H9 (cell line): ENCODE data around the gene BRD8. TPM values are rescaled to one million over a fixed set of nuclear protein-coding genes. Genes with fewer than 3 reads are reported as not detected.

ENCODE experiments used
- DNase-seq: peaks from one replicate; pipeline ENCODE4 v3.0.0-alpha.2; 2017
- H2AFZ ChIP-seq: one replicate; pipeline ENCODE4 v1.6.1; 2013; ENCODE audit warnings: mild to moderate bottlenecking, low read length, control low read depth, moderate library complexity
- H2AK5ac ChIP-seq: 2 replicates; pipeline ENCODE4 v1.6.1; 2013; ENCODE audit warnings: low read length, control low read depth, mixed read lengths; ENCODE audit not compliant: insufficient read length
- H2BK120ac ChIP-seq: one replicate; pipeline ENCODE4 v1.6.1; 2013; ENCODE audit warnings: low read depth, mild to moderate bottlenecking, low read length, control low read depth, inconsistent platforms; ENCODE audit not compliant: poor library complexity, severe bottlenecking
- H2BK12ac ChIP-seq: 2 replicates; pipeline ENCODE4 v1.6.1; 2013; ENCODE audit warnings: low read length, control low read depth, mixed read lengths, low read depth; ENCODE audit not compliant: insufficient read length
- H2BK15ac ChIP-seq: 2 replicates; pipeline ENCODE4 v1.6.1; 2013; ENCODE audit warnings: low read depth, low read length, control low read depth
- H2BK20ac ChIP-seq: one replicate; pipeline ENCODE4 v1.6.1; 2013; ENCODE audit warnings: low read depth, mild to moderate bottlenecking, low read length, control low read depth, inconsistent platforms; ENCODE audit not compliant: poor library complexity, severe bottlenecking
- H2BK5ac ChIP-seq: 2 replicates; pipeline ENCODE4 v1.6.1; 2013; ENCODE audit warnings: low read length, control low read depth, mixed read lengths; ENCODE audit not compliant: insufficient read length
- H3K14ac ChIP-seq: 2 replicates; pipeline ENCODE4 v1.6.1; 2013; ENCODE audit warnings: low read length, control low read depth; ENCODE audit not compliant: insufficient read depth
- H3K18ac ChIP-seq: 2 replicates; pipeline ENCODE4 v1.6.1; 2013; ENCODE audit warnings: low read depth, mild to moderate bottlenecking, mixed read lengths, low read length, control low read depth; ENCODE audit not compliant: insufficient read length
- H3K23ac ChIP-seq: 2 replicates; pipeline ENCODE4 v1.6.1; 2013; ENCODE audit warnings: low read length, control low read depth, mixed read lengths, low read depth; ENCODE audit not compliant: insufficient read length
- H3K23me2 ChIP-seq: 2 replicates; pipeline ENCODE4 v1.6.1; 2013; ENCODE audit warnings: low read depth, mild to moderate bottlenecking, mixed read lengths, low read length, control low read depth; ENCODE audit not compliant: insufficient read length, poor library complexity, severe bottlenecking
- H3K27ac ChIP-seq: 2 replicates; pipeline ENCODE4 v1.5.1; 2013; ENCODE audit warnings: low read length, control low read depth, mixed read lengths, low read depth; ENCODE audit not compliant: insufficient read length
- H3K27me3 ChIP-seq: 2 replicates; pipeline ENCODE4 v1.6.1; 2013; ENCODE audit warnings: low read length, control low read depth, inconsistent platforms; ENCODE audit not compliant: insufficient read depth
- H3K4ac ChIP-seq: 2 replicates; pipeline ENCODE4 v1.6.1; 2013; ENCODE audit warnings: low read depth, mild to moderate bottlenecking, control low read depth, inconsistent platforms, low read length, moderate library complexity
- H3K4me1 ChIP-seq: 2 replicates; pipeline ENCODE4 v1.6.1; 2013; ENCODE audit warnings: low read length, control low read depth, inconsistent platforms; ENCODE audit not compliant: insufficient read depth
- H3K4me2 ChIP-seq: 2 replicates; pipeline ENCODE4 v1.6.1; 2013; ENCODE audit warnings: low read length, control low read depth, mixed read lengths; ENCODE audit not compliant: insufficient read length, insufficient read depth
- H3K56ac ChIP-seq: 2 replicates; pipeline ENCODE4 v1.6.1; 2013; ENCODE audit warnings: low read depth, mild to moderate bottlenecking, mixed read lengths, low read length, control low read depth; ENCODE audit not compliant: insufficient read length
- H3K79me1 ChIP-seq: 2 replicates; pipeline ENCODE4 v1.6.1; 2013; ENCODE audit warnings: low read depth, mild to moderate bottlenecking, moderate library complexity, low read length, control low read depth, inconsistent platforms; ENCODE audit not compliant: insufficient read depth, poor library complexity, severe bottlenecking
- H3K79me2 ChIP-seq: 2 replicates; pipeline ENCODE4 v1.6.1; 2013; ENCODE audit warnings: low read length, control low read depth, inconsistent platforms; ENCODE audit not compliant: insufficient read depth
- H3K9ac ChIP-seq: 2 replicates; pipeline ENCODE4 v1.6.1; 2013; ENCODE audit warnings: low read length, control low read depth, mixed read lengths; ENCODE audit not compliant: insufficient read length; ENCODE audit errors: extremely low read depth
- H3K9me3 ChIP-seq: one replicate; pipeline ENCODE4 v1.6.1; 2013; ENCODE audit warnings: low read depth, low read length, inconsistent platforms; ENCODE audit not compliant: control insufficient read depth
- H3T11ph ChIP-seq: one replicate; pipeline ENCODE4 v1.6.1; 2013; ENCODE audit warnings: mild to moderate bottlenecking, low read length, control low read depth, inconsistent platforms
- H4K20me1 ChIP-seq: one replicate; pipeline ENCODE4 v1.6.1; 2013; ENCODE audit not compliant: control insufficient read depth, insufficient read length, insufficient read depth
- H4K5ac ChIP-seq: 2 replicates; pipeline ENCODE4 v1.6.1; 2013; ENCODE audit warnings: low read depth, mild to moderate bottlenecking, mixed read lengths, low read length, control low read depth; ENCODE audit not compliant: insufficient read length
- H4K8ac ChIP-seq: replicated peaks from 2 replicates; pipeline ENCODE4 v1.6.1; 2013; ENCODE audit warnings: low read length, control low read depth, mixed read lengths, low read depth; ENCODE audit not compliant: insufficient read length
- H4K91ac ChIP-seq: 2 replicates; pipeline ENCODE4 v1.6.1; 2013; ENCODE audit warnings: low read depth, mild to moderate bottlenecking, moderate library complexity, mixed read lengths, low read length, control low read depth; ENCODE audit not compliant: insufficient read length
- H3K27ac Mint-ChIP-seq, 3 experiments: 2 replicates in 2 of 3; 3 replicates in 1 of 3; pipeline ENCODE4 v1.8.0; 2020 to 2021; ENCODE audit warnings: mixed read lengths in 3 of 3, mild to moderate bottlenecking in 1 of 3, moderate library complexity in 1 of 3
- H3K27me3 Mint-ChIP-seq: 2 replicates; pipeline ENCODE4 v1.8.0; 2021; ENCODE audit warnings: low read depth, mild to moderate bottlenecking, moderate library complexity, mixed read lengths
- H3K36me3 Mint-ChIP-seq, 3 experiments: 2 replicates in 2 of 3; 3 replicates in 1 of 3; pipeline ENCODE4 v1.8.0; 2020 to 2021; ENCODE audit warnings: low read depth in 3 of 3, mixed read lengths in 3 of 3; ENCODE audit not compliant: insufficient read depth in 1 of 3
- H3K4me1 Mint-ChIP-seq, 2 experiments: 2 replicates each; pipeline ENCODE4 v1.8.0; 2020; ENCODE audit warnings: mixed read lengths in 2 of 2
- H3K4me3 Mint-ChIP-seq, 2 experiments: 2 replicates in 1 of 2; 3 replicates in 1 of 2; pipeline ENCODE4 v1.8.0; 2020 to 2021; ENCODE audit warnings: mild to moderate bottlenecking in 2 of 2, mixed read lengths in 2 of 2, moderate library complexity in 1 of 2
- H3K9me3 Mint-ChIP-seq, 2 experiments: 2 replicates in 1 of 2; 3 replicates in 1 of 2; pipeline ENCODE4 v1.8.0; 2020; ENCODE audit warnings: mild to moderate bottlenecking in 2 of 2, mixed read lengths in 2 of 2, moderate library complexity in 1 of 2
- CTCF ChIP-seq: fragments of 200-600 bp; sonication (generic); conservative IDR thresholded peaks from 3 replicates; pipeline ENCODE4 v1.8.0; 2021; ENCODE audit warnings: antibody characterized with exemption, mild to moderate bottlenecking
- total RNA-seq: library from RNA; stranded (reverse); gene quantifications from 2 replicates; pipeline ENCODE4 v1.2.1, GENCODE V29; 2021

BRD8 gene
- total RNA-seq, 1 experiment from 2014 or later, result 67.9 TPM

- Histone ChIP-seq H3K27ac (no peak overlapping the region), H3K79me2 (no peaks in the 10 kb centered on the region), H3K79me1 (no peaks in the 10 kb centered on the region), H3K4me1 (no peaks in the 10 kb centered on the region), H3K18ac (no peak overlapping the region), H3K9me3 (no peaks in the 10 kb centered on the region), H4K8ac (no peak overlapping the region), H3T11ph (no peak overlapping the region), H3K14ac (no peak overlapping the region), H4K91ac (no peak overlapping the region), H4K5ac (no peak overlapping the region), H3K23ac (no peak overlapping the region), H2BK120ac (no peak overlapping the region), H2BK15ac (no peak overlapping the region), H3K9ac (no peak overlapping the region), H2BK12ac (no peak overlapping the region), H2BK20ac (no peak overlapping the region), H3K4me2 (no peak overlapping the region), H3K4ac (no peak overlapping the region), H4K20me1 (no peaks in the 10 kb centered on the region), H2AK5ac (no peak overlapping the region), H3K56ac (no peak overlapping the region), H2BK5ac (no peak overlapping the region), H3K23me2 (no peaks in the 10 kb centered on the region), H3K27me3 (no peaks in the 10 kb centered on the region), H2AFZ (no peak overlapping the region)
- Mint-ChIP-seq H3K4me3 (no peak overlapping the region), H3K27me3 (peaks cover 6% of the 10 kb centered on the region), H3K36me3 (peaks cover 0 to 2% (median 0%) of the 10 kb centered on the region in 3 experiments; a peak in 2 of 7 replicates), H3K27ac (no peak overlapping the region), H3K9me3 (peaks cover 7 to 12% of the 10 kb centered on the region in 2 experiments), H3K4me1 (peaks cover 3 to 4% of the 10 kb centered on the region in 2 experiments)
- DNase-seq, result no peak
- no peak for TF ChIP-seq CTCF
Observed at GRCh38 chr5:138226910-138227309, 48.5 kb upstream of the BRD8 start.
